HG03354 (cell line): ENCODE data around the gene PTBP1.
"Not testable (repeated sequence)": the region's sequence is repeated elsewhere in the genome, so short reads cannot be mapped to it uniquely, and the experiment has no call there.

Source experiments
- ATAC-seq: cut with Tn5 transposase; IDR thresholded peaks from one replicate; pipeline ENCODE4 v1.9.1; 2021; ENCODE audit warnings: mild to moderate bottlenecking; ENCODE audit not compliant: unreplicated experiment, poor library complexity, severe bottlenecking

PTBP1 gene

DNA sequence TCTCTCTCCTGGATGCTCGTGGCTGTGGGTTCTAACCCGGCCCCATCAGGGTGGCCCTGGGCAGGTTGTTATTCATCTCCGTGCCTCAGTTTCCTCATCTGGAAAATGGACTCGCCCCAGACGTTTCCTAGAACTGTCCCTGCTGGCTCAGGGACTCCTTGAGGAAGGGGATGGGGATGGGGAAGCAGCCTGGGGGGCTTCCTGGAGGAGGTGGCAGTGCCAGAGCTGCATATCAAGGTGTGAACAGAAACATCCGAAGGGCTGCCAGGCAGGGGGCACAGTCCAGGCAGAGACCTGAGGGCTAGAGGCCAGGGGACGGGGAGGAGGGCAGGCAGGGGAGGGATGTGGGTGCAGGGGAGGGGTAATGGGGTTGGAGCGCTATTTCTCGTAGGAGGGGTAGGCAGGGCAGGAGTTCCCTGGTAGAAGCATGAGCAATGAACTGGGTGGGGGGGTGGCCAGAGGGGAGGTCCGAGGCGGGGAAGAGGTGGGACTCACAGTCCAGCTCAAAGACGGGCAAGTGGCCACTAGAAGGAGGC lies 51.2 kb downstream of the PTBP1 start:
- ATAC-seq, result no peak

DNA sequence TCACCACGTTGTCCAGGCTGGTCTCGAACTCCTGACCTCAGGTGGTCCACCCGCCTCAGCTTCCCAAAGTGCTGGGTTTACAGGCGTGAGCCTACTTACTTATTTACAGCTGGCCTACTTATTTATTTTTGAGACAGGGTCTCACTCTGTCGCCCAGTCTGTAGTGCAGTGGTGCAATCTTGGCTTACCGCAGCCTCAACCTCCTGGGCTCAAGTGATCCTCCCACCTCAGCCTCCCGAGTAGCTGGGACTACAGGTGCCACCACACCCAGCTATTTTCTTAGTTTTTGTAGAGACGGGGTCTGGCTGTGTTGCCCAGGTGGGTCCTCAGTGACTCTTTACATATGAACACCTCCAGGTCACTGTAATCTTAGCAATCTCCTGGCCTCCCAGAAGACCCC lies 51.9 kb downstream of the PTBP1 start:
- ATAC-seq, result not testable (repeated sequence)

DNA sequence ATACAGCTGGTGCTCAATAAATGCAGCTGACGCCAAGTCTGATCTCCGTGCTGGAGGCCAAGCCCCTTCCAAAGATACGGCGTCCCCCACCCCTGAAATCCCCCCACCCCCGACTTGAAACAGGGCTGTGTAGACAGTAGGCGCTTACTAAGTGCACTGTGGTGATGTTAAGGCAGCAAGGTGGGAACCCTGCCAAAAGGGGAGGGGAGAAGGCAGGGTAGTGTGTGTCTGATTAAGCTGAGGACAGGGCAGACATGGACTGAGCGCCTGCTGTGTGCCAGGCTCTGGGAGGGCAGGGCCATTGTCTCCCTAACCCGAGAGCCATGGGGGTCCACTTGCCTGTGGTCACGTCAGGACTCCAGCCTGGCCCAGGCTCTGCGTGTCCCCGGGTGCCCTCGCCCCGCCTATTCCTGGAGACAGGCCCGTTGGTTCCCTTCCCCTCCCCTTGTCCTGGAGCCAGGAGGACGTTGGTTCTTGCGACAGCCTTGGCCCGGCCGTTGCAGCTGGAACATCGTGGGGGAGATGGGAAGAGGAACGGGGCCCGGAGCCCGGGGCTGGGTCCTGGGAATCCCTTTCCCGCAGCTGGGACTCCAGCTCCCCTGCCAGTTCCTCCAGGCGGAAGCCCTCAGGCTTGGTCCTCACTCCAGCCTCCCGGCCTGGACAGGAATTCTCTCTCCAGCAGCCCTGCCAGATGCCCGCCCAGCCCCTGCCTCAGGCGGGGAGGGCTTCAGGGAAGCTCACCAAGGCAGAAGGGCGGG lies 53.1 kb downstream of the PTBP1 start:
- ATAC-seq, result no peak

DNA sequence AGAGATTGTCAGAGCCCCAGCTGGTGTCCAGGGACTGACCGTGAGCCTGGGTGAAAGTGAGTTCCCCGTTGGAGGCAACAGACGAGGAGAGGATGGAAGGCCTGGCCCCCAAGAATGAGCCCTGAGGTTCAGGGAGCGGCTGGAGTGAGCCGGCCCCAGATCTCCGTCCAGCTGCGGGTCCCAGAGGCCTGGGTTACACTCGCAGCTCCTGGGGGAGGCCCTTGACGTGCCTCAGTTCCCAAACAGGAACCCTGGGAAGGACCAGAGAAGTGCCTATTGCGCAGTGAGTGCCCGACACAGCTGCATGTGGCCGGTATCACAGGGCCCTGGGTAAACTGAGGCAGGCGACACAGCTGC lies 53.7 kb downstream of the PTBP1 start:
- ATAC-seq, result no peak

DNA sequence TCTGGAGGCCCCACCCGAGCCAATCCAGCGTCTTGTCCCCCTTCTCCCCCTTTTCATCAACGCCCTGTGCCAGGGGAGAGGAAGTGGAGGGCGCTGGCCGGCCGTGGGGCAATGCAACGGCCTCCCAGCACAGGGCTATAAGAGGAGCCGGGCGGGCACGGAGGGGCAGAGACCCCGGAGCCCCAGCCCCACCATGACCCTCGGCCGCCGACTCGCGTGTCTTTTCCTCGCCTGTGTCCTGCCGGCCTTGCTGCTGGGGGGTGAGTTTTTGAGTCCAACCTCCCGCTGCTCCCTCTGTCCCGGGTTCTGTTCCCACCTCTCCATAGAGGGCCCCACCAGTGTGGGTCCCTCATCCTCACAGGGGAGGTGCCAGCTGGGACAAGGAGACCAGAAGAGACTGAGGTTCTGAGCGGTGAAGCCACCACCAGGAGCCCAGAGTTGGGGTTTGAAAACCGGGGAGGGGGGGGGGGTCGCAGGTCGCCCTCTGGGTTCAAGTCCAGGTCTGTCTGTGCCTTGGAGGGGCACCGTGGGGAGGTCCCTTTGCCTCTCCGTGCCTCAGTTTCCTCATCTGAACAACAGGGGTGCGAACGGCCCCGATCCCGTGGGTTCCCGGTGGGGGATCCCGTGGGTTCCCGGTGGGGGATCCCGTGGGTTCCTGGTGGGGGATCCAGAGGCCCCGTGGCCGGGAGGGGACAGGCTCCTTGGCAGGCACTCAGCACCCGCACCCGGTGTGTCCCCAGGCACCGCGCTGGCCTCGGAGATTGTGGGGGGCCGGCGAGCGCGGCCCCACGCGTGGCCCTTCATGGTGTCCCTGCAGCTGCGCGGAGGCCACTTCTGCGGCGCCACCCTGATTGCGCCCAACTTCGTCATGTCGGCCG lies 55.1 kb downstream of the PTBP1 start, which contains the start of gene ELANE:
TSS of gene ELANE (plus strand) at position 168 of the 878 bp plus-strand sequence. CDS start at position 194, 26 bp downstream.
- ATAC-seq, result no peak

DNA sequence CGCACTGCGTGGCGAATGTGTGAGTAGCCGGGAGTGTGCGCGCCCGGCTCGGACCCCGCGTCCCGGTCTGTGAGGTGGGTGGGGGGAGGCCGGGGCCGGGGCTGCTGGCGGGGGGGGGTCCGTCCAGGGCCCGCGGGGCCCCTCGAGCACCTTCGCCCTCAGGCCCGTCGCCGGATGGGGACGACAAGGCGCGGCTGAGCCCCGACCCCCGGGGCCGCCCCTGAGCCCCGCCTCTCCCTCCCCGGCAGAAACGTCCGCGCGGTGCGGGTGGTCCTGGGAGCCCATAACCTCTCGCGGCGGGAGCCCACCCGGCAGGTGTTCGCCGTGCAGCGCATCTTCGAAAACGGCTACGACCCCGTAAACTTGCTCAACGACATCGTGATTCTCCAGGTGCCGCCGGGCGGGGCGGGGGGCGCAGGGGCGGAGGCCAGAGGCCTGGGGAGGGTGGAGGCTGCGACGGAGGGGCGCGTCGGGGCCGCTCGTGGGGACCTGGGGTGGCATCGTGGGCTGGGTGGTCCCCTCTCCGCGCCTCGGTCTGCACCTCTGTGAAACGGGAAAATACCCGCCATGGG lies 55.8 kb downstream of the PTBP1 start:
- no peak for ATAC-seq

DNA sequence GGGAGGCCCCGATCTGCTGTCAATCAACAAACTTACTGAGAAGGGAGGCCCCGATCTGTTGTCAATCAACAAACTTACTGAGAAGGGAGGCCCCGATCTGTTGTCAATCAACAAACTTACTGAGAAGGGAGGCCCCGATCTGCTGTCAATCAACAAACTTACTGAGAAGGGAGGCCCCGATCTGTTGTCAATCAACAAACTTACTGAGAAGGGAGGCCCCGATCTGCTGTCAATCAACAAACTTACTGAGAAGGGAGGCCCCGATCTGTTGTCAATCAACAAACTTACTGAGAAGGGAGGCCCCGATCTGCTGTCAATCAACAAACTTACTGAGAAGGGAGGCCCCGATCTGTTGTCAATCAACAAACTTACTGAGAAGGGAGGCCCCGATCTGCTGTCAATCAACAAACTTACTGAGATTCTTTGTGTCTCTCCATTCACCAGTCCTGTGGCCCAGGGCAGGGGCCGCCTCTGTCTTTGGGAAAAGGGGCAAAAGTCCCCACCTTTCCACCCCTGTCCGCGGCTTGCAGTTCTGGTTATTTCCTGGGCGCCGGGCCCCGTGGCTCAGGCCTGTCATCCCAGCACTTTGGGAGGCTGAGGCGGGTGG lies 56.5 kb downstream of the PTBP1 start:
- ATAC-seq, result not testable (repeated sequence)

DNA sequence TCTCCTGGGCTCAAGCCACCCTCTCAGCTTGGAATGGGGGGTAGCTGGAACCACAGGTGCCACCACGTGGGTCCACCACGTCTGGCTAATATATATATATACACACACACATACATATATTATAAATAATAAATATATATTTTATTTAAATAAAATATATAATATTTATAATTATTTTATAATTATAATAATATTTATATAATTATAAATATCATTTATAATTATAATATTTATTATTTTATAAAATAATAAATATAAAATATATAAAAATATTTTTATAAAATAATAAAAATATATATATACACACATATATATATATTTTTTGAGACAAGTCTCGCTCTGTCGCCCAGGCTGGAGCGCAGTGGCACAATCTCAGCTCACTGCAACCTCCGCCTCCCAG lies 57.3 kb downstream of the PTBP1 start:
- no peak for ATAC-seq

DNA sequence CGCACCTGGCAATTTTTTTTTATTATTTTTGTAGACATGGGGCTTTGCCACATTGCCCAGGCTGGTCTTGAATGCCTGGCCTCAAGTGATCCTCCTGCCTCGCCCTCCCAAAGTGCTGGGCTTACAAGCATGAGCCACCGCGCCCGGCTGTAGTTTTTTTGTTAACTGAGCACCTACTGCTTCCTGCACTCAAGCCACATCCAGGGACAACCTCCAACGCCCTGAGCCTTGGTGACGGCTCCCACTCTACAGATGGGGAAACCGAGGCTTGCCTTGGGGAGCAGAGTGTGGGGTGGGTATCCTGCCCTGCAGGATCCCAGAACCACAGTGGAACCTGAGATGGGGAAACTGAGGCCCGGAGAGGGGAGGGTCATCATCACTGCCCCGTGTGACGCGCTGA lies 57.9 kb downstream of the PTBP1 start:
- ATAC-seq, result no peak

DNA sequence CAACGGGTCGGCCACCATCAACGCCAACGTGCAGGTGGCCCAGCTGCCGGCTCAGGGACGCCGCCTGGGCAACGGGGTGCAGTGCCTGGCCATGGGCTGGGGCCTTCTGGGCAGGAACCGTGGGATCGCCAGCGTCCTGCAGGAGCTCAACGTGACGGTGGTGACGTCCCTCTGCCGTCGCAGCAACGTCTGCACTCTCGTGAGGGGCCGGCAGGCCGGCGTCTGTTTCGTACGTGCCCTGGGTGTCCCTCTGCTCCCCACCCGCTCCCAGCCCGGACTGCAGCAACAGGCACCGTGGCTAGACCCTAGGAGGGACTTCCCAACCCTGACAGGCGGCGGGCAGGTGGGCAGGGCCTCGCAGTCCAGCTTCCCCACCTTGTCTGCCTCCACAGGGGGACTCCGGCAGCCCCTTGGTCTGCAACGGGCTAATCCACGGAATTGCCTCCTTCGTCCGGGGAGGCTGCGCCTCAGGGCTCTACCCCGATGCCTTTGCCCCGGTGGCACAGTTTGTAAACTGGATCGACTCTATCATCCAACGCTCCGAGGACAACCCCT lies 58.4 kb downstream of the PTBP1 start:
- ATAC-seq, result no peak

DNA sequence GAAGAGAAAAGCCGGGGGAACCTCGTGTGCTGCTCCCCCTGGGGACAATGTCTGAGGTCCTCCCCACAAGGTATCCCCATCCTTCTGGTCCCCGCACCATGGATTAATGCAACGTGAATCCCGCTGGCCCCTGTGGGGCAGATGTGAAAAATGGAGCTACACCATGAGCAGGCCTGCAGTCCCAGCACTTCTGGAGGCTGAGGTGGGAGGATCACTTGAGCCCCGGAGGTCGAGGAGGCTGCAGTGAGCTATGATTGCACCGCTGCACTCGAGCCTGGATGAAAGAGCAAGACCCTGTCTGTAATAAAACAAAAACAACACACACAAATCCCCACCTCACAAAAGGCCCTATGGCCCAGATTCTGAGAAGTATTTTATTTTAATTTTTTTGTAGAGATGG lies 61.0 kb downstream of the PTBP1 start:
- no peak for ATAC-seq

DNA sequence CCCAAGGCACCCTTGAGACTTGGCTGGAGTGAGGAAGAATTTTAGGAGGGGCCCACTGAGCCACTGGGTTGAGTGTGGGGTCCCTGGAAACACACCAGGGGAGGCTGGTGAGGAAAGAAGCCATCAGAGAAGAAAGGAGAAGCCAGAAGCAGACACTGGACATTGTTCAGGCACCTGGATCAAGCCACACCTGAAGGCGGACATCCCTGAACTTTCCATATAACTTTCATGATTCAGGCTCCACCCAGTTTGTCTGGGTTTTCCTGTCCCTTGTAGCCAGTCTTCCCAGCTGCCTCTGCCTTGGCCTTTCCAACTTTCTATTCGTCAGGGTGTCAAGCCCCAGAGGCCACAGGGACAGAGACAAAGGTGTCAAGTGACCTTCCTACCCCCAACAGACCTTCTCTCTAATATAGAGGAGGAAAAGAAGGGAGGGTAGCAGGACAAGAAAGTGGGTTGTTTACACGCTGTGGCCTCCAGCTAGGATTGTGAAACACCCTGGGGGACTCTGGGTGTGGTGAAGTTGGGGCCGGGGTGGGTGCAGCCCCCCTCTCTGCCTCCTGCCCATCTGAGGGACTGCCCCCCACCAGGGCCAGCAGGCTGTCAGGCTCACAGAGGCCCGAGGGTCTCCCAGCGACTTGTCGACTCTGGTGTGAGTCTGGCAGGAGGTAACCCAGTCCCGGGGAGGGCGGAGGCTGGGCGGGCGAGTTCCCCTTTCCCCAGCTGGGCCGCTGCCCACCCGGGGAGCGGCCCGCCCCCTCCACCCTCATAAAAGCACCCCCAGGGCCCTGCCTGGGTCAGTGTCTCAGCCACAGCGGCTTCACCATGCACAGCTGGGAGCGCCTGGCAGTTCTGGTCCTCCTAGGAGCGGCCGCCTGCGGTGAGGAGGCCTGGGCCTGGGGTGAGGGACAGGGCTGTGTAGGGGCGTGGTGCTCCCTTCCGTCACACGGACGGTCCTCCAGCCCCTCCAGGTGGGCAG lies 61.9 kb downstream of the PTBP1 start, which contains the start of gene CFD:
TSS of gene CFD (plus strand) at position 797 of the 976 bp plus-strand sequence. CDS start at position 823, 26 bp downstream.
- no peak for ATAC-seq

DNA sequence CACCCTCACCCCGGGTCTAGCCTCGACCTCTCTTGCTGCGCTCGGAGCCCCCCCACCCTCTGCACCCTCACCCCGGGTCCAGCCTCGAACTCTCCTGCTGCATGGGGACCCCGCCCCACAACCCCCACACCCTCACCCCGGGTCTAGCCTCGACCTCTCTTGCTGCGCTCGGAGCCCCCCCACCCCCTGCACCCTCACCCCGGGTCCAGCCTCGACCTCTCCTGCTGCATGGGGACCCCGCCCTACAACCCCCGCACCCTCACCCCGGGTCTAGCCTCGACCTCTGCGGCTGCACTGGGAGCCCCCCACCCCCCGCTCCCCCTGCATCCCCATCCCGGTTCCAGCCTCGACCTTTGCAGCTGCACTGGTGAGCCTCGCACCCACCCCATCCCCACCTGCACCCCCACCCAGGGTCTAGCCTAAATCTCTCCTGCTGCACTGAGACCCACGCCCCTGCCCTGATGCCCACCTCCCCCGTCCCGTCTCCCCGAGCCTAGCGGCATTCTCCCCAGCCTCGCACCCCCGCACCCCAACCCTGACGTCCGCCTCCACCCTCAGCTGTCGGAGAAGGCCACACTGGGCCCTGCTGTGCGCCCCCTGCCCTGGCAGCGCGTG lies 64.0 kb downstream of the PTBP1 start:
- ATAC-seq, result no peak
